KBM-7 (cell line): ENCODE measurements around the gene PPAN.

Experiments used
- DNase-seq: peaks from one replicate; pipeline ENCODE4 v3.0.0-alpha.2; 2015
- in situ Hi-C: fragments of 300-500 bp; cut with MboI; formaldehyde crosslinking; loops from 2 replicates; pipeline ENCODE4 v1.14.3; 2020; ENCODE audit warnings: low sequenced_read_pairs, low pct_unique_long_range_greater_than_20kb, mixed read lengths

The PPAN gene

GRCh38 chr19:10112037-10112761 lies 6.0 kb downstream of the PPAN start:
- DNase-seq = peak; percentile 68
- in situ Hi-C loops = no loop called here

- DNase-seq = peak; percentile 67
- in situ Hi-C loops = no loop called here
Observed at GRCh38 chr19:10112895-10113591, 6.9 kb downstream of the PPAN start.

GRCh38 chr19:10113592-10113963 lies 7.4 kb downstream of the PPAN start:
- peak; percentile 40 for DNase-seq

GRCh38 chr19:10113964-10114650 lies 7.9 kb downstream of the PPAN start:
- DNase-seq = peak; percentile 46
- in situ Hi-C loops = no loop called here

More at GRCh38 chr19:10113592-10113963, 7.4 kb downstream of the PPAN start:
- in situ Hi-C loops = no loop called here

GRCh38 chr19:10114651-10115391 lies 8.7 kb downstream of the PPAN start:
- peak; percentile 46 for DNase-seq
- in situ Hi-C loops = no loop called here

GRCh38 chr19:10115392-10116084 lies 9.4 kb downstream of the PPAN start:
- in situ Hi-C loops = no loop called here
- peak; percentile 30 for DNase-seq

- peak; percentile 23 for DNase-seq
- in situ Hi-C loops = no loop called here
Observed at GRCh38 chr19:10116085-10116865, 10.1 kb downstream of the PPAN start.

GRCh38 chr19:10116866-10117616 lies 10.9 kb downstream of the PPAN start:
- in situ Hi-C loops = no loop called here
- no peak for DNase-seq

GRCh38 chr19:10118960-10119359 lies 12.8 kb downstream of the PPAN start:
- no peak for DNase-seq
- in situ Hi-C loops = no loop called here

GRCh38 chr19:10120538-10121189 lies 14.5 kb downstream of the PPAN start:
- in situ Hi-C loops = no loop called here
- DNase-seq = no peak

- no peak for DNase-seq
- in situ Hi-C loops = no loop called here
Observed at GRCh38 chr19:10122045-10122444, 15.9 kb downstream of the PPAN start.

GRCh38 chr19:10124429-10124828 lies 18.3 kb downstream of the PPAN start:
- DNase-seq = no peak

GRCh38 chr19:10126213-10126639 lies 20.1 kb downstream of the PPAN start:
- in situ Hi-C loops = no loop called here
- DNase-seq = peak; percentile 87

More at GRCh38 chr19:10124429-10124828, 18.3 kb downstream of the PPAN start:
- in situ Hi-C loops = no loop called here

- DNase-seq = no peak
- in situ Hi-C loops = no loop called here
Observed at GRCh38 chr19:10132905-10133304, 26.7 kb downstream of the PPAN start.

- in situ Hi-C loops = no loop called here
- no peak for DNase-seq
Observed at GRCh38 chr19:10133596-10133995, 27.4 kb downstream of the PPAN start.

- in situ Hi-C loops = no loop called here
- no peak for DNase-seq
Observed at GRCh38 chr19:10134040-10134439, 27.9 kb downstream of the PPAN start.
